Prostate gland (tissue), 2 donors: ENCODE data around the gene ZCCHC14. TPM values are rescaled to one million over a fixed set of nuclear protein-coding genes. Genes with fewer than 3 reads are reported as not detected.
"Not testable (repeated sequence)": the region's sequence is repeated elsewhere in the genome, so short reads cannot be mapped to it uniquely, and the experiment has no call there.

Source experiments
- DNase-seq: peaks from one replicate; pipeline ENCODE4 v3.0.0-alpha.2; 2019; ENCODE audit warnings: low spot score
- H3K27ac ChIP-seq, 2 donors: fragments of 200-600 bp; sonication (generic); 2 replicates each; pipeline ENCODE4 v1.5.1; 2017 to 2019
- H3K27me3 ChIP-seq: fragments of 200-600 bp; sonication (generic); replicated peaks from 2 replicates; pipeline ENCODE4 v1.5.1; 2019; ENCODE audit not compliant: insufficient read depth
- H3K36me3 ChIP-seq, 2 donors: fragments of 200-600 bp; sonication (generic); 1 replicate in 1 of 2; 2 replicates in 1 of 2; pipeline versions ENCODE4 v1.5.1 to v1.8.1; 2017 to 2019
- H3K4me1 ChIP-seq: fragments of 200-600 bp; sonication (generic); replicated peaks from 2 replicates; pipeline ENCODE4 v1.5.1; 2019
- H3K4me3 ChIP-seq, 2 donors: fragments of 200-600 bp; sonication (generic); 2 replicates each; pipeline ENCODE4 v1.5.1; 2017 to 2019
- H3K9me3 ChIP-seq: fragments of 200-600 bp; sonication (generic); 2 replicates; pipeline ENCODE4 v1.5.1; 2017
- POLR2A ChIP-seq: fragments of 450-650 bp; IDR thresholded peaks from one replicate; pipeline ENCODE4 v1.6.1; 2016; ENCODE audit warnings: antibody characterized with exemption, mild to moderate bottlenecking
- POLR2AphosphoS5 ChIP-seq: sonication (generic); formaldehyde crosslinking; IDR thresholded peaks from one replicate; pipeline ENCODE4 v1.6.1; 2017; ENCODE audit warnings: antibody characterized with exemption
- WGBS: methylation state at CpG from one replicate; pipeline ENCODE4 v1.1.5; 2018; 5-methylcytosine and 5-hydroxymethylcytosine counted together
- intact Hi-C: fragments of 100-400 bp; cut with DNase I; formaldehyde crosslinking; loops from one replicate; pipeline ENCODE4 v1.14.2; 2022
- total RNA-seq, 2 donors: library from RNA; depleted of rRNA; stranded (reverse); fragments of >200 nt; gene quantifications; one replicate each; pipeline ENCODE4 v1.1.0, GENCODE V29; 2016
- TF ChIP-seq, protein P1 (sequence below), 4 experiments: fragments of 200-600 bp in 2 of 4; fragments of 450-650 bp in 2 of 4; sonication (generic) in 2 of 4; IDR thresholded peaks; 1 replicate in 3 of 4; 2 replicates in 1 of 4; pipeline ENCODE4 v1.5.1; 2016 to 2019; ENCODE audit warnings: antibody characterized with exemption in 4 of 4, mild to moderate bottlenecking in 2 of 4, moderate library complexity in 2 of 4

ZCCHC14 gene
- total RNA-seq, 2 donors from 2014 or later, result 14.9 to 55.7 TPM

DNA sequence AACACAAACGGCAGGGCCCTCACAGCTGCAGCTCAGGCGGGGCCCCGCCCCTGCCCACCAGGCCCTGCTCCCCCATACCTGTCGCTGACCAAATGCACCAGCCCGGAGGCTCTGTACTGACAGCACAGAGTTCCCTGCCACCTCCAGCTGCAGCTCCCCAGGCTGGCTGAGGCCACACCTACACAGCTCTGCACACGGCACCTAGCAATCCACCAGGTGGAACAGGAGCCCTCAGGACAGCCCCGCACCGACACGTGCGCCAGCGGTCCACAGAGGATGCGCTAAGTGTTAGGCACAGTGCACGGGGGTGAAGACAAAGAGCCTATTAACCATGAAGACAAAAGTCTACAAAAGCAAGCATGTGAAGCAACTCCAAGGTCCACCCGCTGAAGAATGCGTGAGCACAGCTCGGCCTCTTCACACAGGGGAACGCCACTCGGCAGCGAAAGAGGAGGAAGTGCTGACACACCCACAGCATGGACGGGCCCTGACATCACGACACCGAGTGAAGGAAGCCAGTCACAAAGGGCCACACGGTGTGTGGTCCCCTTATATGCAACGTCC is 5.4 kb downstream of the ZCCHC14 start:
- H3K4me1 ChIP-seq, result peaks cover 14% of the 10 kb centered on the region
- no peaks in the 10 kb centered on the region for H3K36me3 ChIP-seq
- no peak for DNase-seq
- H3K27ac ChIP-seq, result no peak overlapping the region
- no peaks in the 10 kb centered on the region for H3K27me3 ChIP-seq
- intact Hi-C loops, result no loop called here
- H3K4me3 ChIP-seq, result no peak overlapping the region
- no peaks in the 10 kb centered on the region for H3K9me3 ChIP-seq
- WGBS, result 53% methylated on average over 24 of the region's 24 CpGs
- TF ChIP-seq POLR2AphosphoS5 (no peak), POLR2A (no peak)
- TF ChIP-seq, protein P1, sequence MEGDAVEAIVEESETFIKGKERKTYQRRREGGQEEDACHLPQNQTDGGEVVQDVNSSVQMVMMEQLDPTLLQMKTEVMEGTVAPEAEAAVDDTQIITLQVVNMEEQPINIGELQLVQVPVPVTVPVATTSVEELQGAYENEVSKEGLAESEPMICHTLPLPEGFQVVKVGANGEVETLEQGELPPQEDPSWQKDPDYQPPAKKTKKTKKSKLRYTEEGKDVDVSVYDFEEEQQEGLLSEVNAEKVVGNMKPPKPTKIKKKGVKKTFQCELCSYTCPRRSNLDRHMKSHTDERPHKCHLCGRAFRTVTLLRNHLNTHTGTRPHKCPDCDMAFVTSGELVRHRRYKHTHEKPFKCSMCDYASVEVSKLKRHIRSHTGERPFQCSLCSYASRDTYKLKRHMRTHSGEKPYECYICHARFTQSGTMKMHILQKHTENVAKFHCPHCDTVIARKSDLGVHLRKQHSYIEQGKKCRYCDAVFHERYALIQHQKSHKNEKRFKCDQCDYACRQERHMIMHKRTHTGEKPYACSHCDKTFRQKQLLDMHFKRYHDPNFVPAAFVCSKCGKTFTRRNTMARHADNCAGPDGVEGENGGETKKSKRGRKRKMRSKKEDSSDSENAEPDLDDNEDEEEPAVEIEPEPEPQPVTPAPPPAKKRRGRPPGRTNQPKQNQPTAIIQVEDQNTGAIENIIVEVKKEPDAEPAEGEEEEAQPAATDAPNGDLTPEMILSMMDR (IDR thresholded peaks at IDR 0.05), result no peak

DNA sequence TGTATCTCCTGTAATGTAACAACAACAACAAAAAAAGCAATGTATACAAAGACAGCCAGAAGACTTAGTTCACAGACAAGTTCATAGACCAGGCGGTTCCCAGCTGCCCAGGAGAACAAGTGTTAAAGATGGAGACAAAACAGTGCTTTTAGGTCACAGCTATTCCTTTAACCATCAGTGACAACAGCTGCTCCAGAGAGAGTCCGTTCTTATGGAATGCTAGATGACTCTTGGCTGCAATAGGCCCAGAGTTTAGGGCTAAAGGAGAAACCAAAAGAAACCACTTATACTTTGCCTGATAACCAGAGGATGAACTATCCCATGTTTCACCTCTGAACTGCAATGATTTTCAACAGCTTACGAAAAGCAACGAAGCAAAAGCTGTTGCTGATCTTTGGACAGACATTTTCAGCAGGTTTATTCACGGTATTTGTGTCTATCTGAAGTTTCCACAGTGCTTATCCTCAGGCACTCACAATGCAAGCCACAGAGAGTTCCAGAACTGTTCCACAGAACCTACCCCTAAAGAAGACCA is 6.0 kb downstream of the ZCCHC14 start:
- H3K27me3 ChIP-seq, result no peaks in the 10 kb centered on the region
- WGBS, result 63% methylated on average over 5 of the region's 5 CpGs
- DNase-seq, result no peak
- intact Hi-C loops, result no loop called here
- H3K4me1 ChIP-seq, result peaks cover 14% of the 10 kb centered on the region
- H3K36me3 ChIP-seq, result no peaks in the 10 kb centered on the region
- no peak overlapping the region for H3K4me3 ChIP-seq
- H3K9me3 ChIP-seq, result no peaks in the 10 kb centered on the region
- TF ChIP-seq POLR2A (no peak), POLR2AphosphoS5 (no peak)
- TF ChIP-seq, protein P1 (IDR thresholded peaks at IDR 0.05), result no peak
- no peak overlapping the region for H3K27ac ChIP-seq

DNA sequence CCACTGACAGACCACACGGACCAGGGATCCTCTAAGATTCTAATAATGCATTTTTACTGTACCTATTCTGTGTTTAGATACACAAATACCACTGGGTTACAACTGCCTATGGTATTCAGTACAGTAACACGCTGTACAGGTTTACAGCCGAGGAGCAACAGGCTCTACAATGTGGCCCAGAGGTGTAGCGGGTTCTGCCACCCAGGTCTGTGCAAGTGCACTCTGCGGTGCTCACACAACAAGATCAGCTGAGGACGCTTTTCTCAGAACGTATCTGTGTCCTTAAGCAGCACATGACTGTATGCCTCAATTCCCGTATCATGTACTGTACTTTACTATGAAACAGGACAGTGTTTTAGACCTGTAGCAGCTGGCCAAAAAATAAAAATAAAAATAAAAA is 6.5 kb downstream of the ZCCHC14 start:
- no peak overlapping the region for H3K27ac ChIP-seq
- 80% methylated on average over 8 of the region's 8 CpGs for WGBS
- no peak for DNase-seq
- TF ChIP-seq, protein P1 (IDR thresholded peaks at IDR 0.05), result no peak
- no peak for TF ChIP-seq POLR2AphosphoS5
- no peak for TF ChIP-seq POLR2A
- H3K36me3 ChIP-seq, result no peaks in the 10 kb centered on the region
- intact Hi-C loops, result no loop called here
- peaks cover 12% of the 10 kb centered on the region for H3K4me1 ChIP-seq
- no peaks in the 10 kb centered on the region for H3K27me3 ChIP-seq
- H3K9me3 ChIP-seq, result no peaks in the 10 kb centered on the region
- no peak overlapping the region for H3K4me3 ChIP-seq

DNA sequence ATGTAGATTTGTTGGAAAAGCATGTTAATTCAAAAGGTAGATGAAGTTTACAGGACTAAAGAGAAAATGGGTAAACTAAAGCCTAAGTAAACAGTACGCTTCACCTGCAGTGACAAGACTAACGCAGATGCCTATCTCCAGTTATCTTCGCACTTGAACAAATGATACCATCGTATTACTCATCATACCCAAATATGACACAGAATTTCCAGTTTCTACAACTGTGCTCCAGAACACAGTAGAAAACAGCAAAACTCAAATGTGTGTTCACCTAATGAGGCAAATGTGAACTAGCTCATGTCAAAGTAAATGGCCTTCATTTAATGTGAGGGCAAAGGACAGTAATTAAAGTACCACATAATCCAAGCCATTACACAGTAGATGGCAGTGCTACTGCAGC is 7.0 kb downstream of the ZCCHC14 start:
- 74% methylated on average over 4 of the region's 4 CpGs for WGBS
- DNase-seq, intact Hi-C loops, H3K27me3 ChIP-seq, H3K9me3 ChIP-seq, H3K4me3 ChIP-seq, H3K36me3 ChIP-seq, H3K27ac ChIP-seq: not testable (repeated sequence)
- peaks cover 11% of the 10 kb centered on the region for H3K4me1 ChIP-seq

DNA sequence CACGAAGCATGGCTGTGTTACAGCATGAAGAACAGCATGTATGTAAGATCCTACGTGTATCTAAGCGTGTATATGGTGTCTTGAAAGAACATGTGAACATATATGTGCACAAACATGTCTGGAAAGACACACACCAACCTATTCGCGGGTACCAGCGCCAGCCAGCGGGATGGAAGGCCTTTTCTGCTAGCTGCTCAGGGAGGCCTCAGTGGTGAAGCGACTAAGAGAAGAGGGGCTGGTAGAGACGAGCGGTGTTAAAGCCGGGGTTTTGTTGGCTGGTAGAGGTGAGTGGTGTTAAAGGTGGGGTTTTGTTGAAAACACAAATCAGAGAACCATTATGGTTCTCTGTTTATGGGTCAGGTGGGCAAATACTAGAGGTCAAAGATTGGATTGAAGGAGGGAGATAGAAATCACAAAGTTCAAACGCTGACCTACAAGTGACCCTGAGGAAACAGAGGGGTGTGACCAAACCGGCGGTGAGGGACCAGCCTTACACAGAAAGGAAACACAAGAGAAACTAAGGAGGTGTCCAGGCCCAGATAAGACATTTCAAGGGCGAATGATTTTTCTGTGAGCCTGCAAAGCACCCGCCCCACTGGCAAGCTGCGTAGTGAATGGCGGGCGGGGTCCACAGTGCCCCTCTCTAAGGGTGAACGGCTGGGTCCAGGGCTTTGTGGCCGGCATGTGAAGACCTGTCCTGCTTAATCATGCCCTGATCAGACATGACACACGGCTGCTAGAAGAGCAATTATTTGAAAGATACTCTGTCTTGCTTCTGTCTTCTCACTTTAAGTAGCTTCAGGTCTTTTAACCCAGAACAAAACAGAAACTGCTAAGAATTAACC is 8.1 kb downstream of the ZCCHC14 start:
- intact Hi-C loops, result no loop called here
- no peaks in the 10 kb centered on the region for H3K36me3 ChIP-seq
- H3K4me1 ChIP-seq, result peaks cover 5% of the 10 kb centered on the region
- no peak for DNase-seq
- no peak overlapping the region for H3K27ac ChIP-seq
- WGBS, result 74% methylated on average over 21 of the region's 22 CpGs
- no peaks in the 10 kb centered on the region for H3K27me3 ChIP-seq
- no peak for TF ChIP-seq POLR2A
- TF ChIP-seq, protein P1 (IDR thresholded peaks at IDR 0.05), result no peak
- TF ChIP-seq POLR2AphosphoS5, result no peak
- no peaks in the 10 kb centered on the region for H3K9me3 ChIP-seq
- no peak overlapping the region for H3K4me3 ChIP-seq
